Fibroblast of upper back skin (primary cell): ENCODE results near the gene TMEM87A.

Source experiments
- DNase-seq: peaks from one replicate; pipeline ENCODE4 v3.0.0-alpha.2; 2013

TMEM87A gene

DNA sequence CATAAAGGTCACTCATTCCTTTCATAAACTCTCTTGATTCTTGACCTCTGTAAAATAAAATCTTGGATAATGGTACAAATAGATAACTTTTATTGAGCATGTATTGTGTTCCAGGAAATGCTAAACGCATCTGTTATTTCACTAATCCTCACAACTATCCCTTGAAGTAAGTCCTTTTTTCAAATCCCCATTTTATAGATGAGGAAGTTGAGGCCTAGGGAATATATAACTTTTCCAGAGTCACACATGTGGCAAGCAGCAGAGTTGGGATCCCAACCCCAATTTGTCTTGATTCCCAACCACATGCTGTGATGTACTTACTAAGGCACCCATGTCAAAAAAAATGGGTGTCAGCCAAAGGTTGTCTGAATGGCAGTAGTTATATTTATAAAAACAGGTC, 71.4 kb downstream of the TMEM87A start:
- DNase-seq, result no peak

DNA sequence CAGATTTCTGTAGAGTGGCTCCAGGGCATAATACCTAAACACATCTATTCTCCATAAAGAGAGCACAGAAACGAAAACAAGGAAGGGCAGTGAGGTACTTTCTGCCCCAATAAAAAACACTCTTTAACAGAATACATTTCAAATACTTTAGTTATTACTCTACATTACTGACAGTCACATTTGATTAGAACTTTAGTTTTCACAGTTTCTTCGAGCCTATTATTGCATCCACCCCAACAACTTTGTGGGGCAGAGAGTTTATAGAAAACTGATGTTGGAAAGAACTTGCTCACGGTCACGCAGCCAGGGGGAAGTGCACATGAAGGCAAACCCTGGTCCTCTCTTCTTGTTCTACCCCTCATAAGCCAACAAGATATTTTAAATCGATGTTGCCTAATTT, 74.1 kb downstream of the TMEM87A start:
- DNase-seq, result no peak

GRCh38 chr15:42198516-42198915, 74.7 kb downstream of the TMEM87A start:
- DNase-seq, result no peak

- no peak for DNase-seq
Observed at GRCh38 chr15:42194513-42194912, 78.7 kb downstream of the TMEM87A start.

- DNase-seq, result no peak
Observed at GRCh38 chr15:42193383-42193782, 79.8 kb downstream of the TMEM87A start.

DNA sequence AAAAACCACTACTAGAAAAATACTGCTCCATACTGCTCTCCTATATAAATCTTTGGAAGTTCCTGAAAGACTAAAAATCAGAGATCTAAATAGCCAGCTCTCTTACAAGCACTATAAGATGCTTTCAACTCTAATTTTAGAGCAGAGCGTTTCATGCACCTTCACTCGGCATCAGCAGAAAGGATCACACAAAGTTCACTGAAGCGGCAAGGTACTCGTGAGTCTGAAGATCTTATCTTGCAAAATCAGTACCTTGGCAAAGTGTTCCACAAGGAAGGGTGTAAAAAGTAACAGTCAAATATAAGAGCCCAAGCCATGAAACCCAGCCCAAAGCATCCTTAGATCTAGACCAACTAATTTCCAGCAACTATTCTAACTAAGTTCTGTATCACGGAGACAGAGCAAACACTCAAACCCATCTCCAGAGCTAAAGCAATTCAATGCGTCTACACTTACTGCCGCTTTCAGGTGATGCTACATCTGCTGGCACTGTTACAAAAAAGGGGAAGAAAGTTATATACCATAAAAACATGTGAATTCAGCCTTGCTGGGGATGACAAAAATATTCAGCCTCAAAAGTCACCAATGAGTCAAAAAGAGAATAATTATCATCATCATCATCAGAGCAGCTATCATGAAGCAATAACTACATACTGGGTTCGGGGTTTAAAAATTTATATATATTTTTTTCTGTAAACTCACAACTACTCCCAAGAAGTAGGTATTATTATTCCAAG, 81.5 kb downstream of the TMEM87A start:
- DNase-seq, result no peak

- DNase-seq, result no peak
Observed at GRCh38 chr15:42190370-42190769, 82.9 kb downstream of the TMEM87A start.

GRCh38 chr15:42185801-42186200, 87.4 kb downstream of the TMEM87A start:
- DNase-seq, result no peak

DNA sequence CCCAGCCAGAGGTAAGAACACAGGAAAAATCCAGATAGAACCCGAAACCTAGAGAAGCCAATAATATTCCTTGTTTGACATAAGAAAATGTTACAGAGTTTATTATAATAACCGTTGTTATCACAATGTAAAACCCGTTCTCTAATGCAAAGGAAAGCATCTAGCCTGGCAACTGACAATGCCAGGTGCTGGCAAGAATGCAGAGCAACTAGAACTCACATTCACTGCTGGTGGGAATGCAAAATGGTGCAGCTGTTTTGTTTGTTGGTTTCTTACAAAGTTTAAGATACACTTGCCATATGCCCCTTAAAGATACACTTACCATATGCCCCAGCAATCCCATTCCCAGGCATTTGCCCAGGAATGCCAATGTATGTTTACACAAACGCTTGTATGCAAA, 88.5 kb downstream of the TMEM87A start:
- no peak for DNase-seq

GRCh38 chr15:42184296-42184695, 88.9 kb downstream of the TMEM87A start:
- DNase-seq, result no peak

GRCh38 chr15:42182961-42183360, 90.3 kb downstream of the TMEM87A start:
- DNase-seq, result no peak

GRCh38 chr15:42182328-42182886, 90.8 kb downstream of the TMEM87A start:
- DNase-seq, result no peak

DNA sequence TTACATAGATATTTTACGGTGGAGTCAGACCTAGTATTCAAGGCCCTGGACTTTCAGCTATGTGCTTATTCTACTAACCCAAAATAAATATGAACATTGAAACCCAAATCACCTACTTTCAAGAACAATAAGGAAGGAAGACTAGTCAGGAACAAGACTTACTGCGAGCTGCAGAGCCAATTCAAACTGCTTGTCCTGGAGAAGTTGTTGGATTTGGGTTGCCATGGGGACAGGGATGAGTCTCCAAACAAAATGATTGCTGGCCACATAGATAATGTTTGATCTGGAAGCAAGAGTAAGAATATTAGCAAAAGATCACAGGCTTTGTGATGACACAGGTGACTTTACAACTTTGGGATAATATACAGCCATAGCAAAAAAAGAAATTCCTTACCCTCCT, 95.2 kb downstream of the TMEM87A start:
- DNase-seq, result no peak

- no peak for DNase-seq
Observed at GRCh38 chr15:42175671-42176070, 97.6 kb downstream of the TMEM87A start.

- no peak for DNase-seq
Observed at GRCh38 chr15:42172475-42172874, 100.8 kb downstream of the TMEM87A start.

GRCh38 chr15:42171795-42172194, 101.4 kb downstream of the TMEM87A start:
- no peak for DNase-seq

DNA sequence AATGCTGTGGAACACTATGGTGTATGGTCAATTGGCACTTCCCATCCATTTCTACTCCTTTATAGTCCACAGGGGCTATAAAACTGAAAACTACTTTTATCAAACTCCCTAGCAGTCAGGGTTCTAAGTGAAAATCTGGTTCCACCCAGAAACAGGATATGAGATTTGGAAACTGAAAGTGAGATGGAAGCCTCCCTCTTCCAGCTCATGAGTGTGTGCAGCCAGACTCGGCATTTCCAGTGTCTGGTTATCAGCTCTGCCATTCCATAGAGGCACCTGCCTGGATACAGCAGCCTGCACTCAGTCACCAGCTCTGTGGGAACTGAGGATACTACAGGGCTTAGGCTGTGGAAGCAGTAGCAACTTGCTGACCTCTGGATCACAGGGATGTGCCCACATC, 102.1 kb downstream of the TMEM87A start:
- no peak for DNase-seq

DNA sequence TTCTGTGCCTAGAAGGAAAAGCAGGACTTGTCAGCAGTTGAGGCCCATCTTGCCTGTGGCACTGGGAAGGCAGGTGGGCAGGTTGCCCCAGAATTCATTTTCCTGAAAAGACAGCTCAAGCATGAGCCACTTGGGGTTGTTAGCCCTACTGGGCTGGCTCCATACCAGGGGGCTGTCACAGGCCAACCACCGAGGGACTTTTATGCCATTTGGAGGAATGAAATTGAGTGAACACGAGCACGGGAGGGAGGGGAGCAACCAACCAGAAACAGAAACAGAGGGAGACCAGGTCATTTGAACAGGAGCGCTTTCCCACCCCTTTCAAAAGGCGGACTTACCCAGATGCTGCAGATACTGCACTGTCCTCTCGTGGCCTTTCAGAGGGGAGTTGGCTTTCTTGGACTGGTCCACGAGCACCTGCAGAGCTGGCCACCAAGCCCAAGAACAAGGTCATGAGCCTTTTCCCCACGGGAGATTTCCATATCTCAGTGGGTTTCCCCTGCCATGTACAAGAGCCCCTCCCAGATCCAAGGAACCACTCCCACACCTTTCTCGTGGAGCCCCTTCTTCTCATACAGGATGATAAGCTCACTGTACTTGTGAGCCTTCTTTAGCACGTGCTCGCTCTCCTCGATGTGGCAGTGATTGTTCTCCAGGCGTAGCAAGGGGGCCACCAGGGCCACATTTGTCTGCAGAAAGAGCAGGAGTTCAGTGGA, 106.8 kb downstream of the TMEM87A start:
- DNase-seq, result no peak

GRCh38 chr15:42165106-42165505, 108.1 kb downstream of the TMEM87A start:
- peak; percentile 9 for DNase-seq

DNA sequence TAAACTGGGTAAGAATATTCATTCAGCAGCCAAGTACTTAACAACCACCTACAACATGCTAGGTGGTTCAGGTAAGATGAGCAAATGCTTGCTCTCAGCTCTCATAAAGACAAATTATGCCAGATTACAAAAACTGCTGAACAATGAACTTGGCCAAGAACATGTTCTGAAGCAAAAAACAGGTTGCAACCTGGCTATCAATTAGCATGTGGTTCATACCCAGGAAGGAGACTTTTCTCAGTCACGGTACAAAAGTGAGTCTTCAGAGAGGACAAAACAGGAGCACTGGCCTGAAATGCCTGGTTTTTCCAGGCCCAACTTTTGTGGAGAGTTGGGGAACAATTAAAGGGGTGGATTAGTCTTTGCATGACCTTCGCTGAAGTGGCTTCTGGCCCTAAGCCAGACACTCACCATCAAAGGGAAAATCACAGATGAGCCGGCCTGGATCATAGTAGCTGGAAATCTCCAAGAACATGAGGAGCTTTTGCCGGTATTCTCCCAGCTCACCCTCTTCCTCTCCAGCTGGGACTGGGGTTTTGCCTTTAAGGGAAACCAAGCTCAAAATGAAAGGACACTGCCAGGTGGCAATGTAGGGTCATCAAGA, 109.2 kb downstream of the TMEM87A start:
- no peak for DNase-seq

DNA sequence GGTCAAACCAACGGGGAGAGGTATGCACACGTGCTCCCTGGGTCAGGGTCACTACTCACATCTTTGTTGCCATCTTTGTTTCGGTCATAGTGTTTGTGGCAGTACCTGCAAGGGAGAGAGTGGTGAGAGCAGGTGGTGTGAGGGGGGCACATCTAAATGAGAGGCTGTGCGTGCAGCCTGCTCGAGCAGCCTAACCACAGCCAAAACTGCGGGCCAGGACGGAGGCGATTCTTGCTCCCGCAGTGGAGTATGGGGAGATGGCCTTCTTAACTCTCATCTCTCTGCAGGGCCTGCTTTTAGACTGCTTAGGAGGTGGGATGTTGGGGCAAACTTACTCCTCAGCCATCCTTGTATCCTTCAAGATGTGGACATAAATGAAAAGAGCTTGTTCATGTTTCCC, 109.9 kb downstream of the TMEM87A start:
- DNase-seq, result no peak
